GM21423 (cell line): ENCODE measurements around the gene ALDH16A1.
"Not testable (repeated sequence)": the region's sequence is repeated elsewhere in the genome, so short reads cannot be mapped to it uniquely, and the experiment has no call there.

ENCODE experiments used
- ATAC-seq: cut with Tn5 transposase; IDR thresholded peaks from one replicate; pipeline ENCODE4 v1.9.1; 2021; ENCODE audit warnings: mild to moderate bottlenecking, moderate library complexity; ENCODE audit not compliant: unreplicated experiment

The ALDH16A1 gene

DNA sequence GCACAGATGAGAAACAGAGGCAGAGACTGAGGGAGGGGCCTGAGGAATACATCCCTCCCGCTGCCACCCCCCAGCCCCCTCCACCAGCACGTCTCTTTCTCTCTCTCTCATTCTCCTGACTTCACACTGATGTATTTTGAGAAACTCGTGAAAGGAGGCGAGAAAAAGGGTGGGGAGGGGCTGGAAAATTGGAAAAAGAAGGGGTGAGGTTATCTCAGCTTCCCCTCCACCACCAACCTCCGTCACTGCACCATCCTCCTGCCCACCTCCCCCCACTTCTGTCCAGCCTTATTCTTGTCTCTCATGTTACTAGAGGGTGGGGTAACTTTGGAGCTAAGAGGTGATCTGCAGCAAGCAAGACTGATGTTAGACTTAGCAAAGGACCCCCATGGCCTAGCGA, 13.2 kb upstream of the ALDH16A1 start:
- no peak for ATAC-seq

DNA sequence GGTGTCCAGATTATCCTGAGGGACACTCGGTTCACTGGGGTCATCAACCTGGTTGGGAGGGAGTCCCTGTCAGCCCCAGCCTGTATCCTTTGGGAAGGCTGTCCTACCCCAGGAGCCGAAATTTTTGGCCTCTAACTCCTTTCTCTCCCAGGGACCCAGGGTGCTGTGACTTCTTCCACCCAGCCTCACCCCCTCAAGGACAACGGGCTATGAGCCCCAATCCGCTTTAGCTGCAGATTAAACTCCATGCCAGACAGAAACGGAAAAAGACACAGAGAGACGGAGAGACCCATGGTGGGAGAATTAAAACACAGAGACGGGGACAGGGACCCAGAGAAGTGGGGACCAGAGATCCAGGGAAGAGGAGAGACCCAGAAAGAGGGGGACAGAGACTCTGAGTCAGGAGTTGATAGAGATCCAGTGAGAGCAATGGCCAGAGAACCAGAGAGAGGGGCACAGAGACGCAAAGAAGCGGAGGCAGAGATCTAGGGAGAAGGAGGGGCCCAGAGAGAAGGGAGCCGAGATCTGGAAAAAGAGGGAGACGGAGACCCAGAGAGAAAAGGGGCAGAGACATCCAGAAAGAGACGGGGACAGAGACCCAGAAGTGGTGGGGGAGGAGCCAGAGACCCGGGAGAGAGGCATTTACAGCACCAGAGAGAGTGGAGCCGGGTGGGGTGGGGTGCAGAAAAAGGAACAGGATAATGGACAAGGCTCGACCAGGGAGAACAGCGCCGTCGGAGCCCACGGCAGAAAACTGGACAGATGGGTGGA, 12.4 kb upstream of the ALDH16A1 start:
- ATAC-seq = no peak

- no peak for ATAC-seq
These were observed 11.6 kb upstream of the ALDH16A1 start, which contains the start of gene SLC17A7 for GRCh38 chr19:49441210-49441959. SLC17A7 (minus strand) TSS chr19:49441527; CDS start chr19:49441379, 148 bp downstream.

DNA sequence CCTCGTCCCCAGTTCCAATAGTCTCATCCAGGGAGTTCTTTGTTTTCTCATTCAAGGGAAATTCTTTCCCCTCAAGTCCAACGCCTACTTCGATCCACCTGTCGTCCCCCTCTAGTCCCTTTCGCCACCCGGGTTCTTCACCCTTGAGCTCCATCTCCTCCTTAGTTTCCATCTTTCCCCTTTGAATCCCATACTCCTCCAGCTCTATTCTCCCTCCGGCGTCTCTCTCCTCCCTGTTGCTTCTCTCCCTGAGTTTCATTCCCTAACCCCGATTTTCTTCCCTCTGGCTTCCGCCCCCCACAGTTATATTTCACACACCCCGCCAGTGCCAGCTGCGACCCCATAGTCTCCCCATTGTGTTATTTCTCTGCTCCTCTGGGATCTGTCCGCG, 11.1 kb upstream of the ALDH16A1 start:
- no peak for ATAC-seq

DNA sequence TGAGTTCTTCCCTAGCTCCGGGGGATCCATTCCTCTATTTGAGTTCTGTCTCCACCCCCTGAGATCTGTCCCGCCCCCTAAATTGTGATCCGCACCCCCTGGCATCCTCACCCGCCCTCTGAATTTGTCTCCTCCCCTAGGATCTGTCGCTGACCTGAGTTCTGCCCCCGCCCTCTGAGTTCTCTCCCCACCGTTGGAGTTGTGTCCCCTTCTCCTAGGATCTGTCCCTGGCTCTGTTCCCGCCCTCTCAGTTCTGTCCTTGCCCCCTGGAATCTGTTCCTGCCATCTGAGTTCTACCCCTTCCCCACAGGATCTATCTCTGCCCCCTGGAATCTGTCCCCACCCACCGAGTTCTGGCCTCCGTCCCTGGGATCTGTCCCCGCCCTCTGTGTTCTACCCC, 10.7 kb upstream of the ALDH16A1 start:
- no peak for ATAC-seq

- no peak for ATAC-seq
These were observed 10.2 kb upstream of the ALDH16A1 start for GRCh38 chr19:49442771-49443365.

DNA sequence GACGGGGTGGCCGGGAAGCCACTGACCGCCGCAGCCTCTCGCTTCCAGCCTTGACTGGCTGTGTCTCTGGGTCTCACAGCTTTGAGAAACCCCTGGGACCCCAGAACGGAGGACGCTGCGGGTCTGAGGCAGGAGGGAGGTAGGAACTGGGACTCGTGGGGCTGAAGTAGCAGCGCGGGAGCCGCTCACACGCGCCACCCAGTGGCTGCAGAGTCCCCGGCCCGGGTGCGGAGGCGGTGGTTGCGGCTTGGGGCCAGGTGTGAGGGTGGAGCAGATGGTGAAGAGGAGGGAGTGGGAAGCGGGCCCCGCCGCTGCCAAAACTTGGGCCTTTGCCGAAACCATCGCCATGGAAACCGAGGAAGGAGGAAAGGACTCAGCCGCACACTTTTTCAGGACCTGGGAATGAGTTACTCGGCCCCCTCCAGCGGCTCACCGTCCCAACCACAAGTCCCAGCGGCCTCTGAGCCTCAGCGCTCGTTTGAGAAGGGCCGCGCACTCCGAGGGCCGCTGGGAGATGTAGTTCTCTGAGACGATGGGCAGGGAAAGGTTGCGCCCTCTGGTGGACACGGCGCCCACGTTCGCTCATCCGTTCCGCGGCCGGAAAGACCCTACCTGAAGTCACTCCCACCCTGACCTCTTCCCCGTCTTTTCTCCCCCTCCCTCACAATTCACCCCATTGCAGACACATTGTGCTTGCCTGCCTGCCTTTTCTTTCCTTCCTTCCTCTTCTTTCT, 9.5 kb upstream of the ALDH16A1 start:
- peak; percentile 86 for ATAC-seq

GRCh38 chr19:49444100-49444700, 8.8 kb upstream of the ALDH16A1 start:
- not testable (repeated sequence) for ATAC-seq

GRCh38 chr19:49445997-49446396, 7.0 kb upstream of the ALDH16A1 start:
- no peak for ATAC-seq

DNA sequence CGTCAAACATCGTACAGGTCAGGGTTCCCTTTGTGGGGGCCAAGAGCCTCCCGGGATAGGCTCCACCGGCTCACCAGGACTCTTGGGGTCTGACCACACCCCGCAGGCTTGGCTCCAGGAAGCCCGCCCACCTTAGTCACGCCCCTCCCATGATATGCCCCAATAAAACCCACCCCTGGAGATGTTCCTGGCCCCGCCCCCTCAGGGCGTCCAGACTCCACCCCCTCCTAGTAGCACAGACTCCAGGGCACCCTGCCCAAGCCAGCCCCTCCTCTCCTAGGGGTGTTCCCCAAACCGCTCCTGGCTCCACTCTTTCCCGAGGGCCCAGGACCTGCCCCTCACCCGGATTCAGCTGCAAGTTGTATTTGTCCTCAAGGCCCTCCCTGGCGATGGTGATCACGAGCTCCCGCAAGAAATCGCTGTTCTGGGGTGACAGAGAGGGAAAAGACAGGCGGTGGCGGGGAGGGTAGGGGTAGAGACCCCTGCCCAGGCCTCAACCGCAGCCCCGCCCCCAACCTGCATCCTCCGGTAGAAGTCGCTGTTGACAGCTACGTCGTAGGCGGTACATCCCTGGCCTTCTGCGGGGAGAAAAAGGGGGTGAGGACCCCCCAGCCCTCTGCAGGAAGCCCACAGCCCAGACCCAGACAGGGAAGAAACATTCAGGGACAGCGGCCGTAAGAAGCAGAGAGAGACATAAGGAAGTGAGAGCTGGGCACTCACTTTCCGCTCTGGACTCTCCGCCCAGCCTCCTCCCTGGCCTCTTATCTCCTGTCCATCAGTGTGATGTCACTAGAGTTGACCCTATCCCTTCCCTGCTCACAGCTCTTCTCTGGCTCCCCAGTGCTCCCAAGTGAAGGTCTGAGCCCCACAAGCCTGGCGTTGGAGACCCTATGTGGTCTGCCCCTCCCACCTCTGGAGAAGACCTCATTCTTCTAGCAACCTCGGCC, 5.3 kb upstream of the ALDH16A1 start:
- no peak for ATAC-seq

DNA sequence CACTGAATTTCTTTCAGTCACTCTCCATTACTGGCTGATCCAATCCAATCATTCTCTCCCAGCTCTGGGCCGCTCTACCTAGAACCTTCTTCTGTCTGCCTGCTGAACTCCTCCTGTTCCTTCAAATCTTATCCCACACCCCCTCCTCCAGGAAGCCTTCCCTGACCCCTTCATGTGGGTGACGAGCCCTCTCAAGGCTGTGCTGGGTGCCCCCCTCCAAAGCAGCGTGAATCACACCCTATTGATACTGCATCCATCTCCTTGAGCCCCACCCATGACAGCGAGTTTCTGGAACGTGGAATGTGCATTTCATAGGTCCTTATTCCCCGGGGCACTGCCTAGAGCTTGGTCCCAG, 4.6 kb upstream of the ALDH16A1 start:
- ATAC-seq = no peak

- ATAC-seq = no peak
These were observed 2.6 kb upstream of the ALDH16A1 start for GRCh38 chr19:49450405-49450804.

- peak; percentile 54 for ATAC-seq
These were observed 1.4 kb upstream of the ALDH16A1 start, which contains the start of gene PIH1D1 for GRCh38 chr19:49451430-49452181. PIH1D1 (minus strand) TSS chr19:49451814; CDS start chr19:49451574, 240 bp downstream.

GRCh38 chr19:49453757-49454240, 774 bp downstream of the ALDH16A1 start:
- no peak for ATAC-seq

- no peak for ATAC-seq
These were observed 2.7 kb downstream of the ALDH16A1 start for GRCh38 chr19:49455773-49456172.

- no peak for ATAC-seq
These were observed 3.3 kb downstream of the ALDH16A1 start for GRCh38 chr19:49456326-49456725.

GRCh38 chr19:49458567-49458903, 5.5 kb downstream of the ALDH16A1 start:
- ATAC-seq = no peak

- ATAC-seq = no peak
These were observed 6.4 kb downstream of the ALDH16A1 start for GRCh38 chr19:49459388-49459787.

DNA sequence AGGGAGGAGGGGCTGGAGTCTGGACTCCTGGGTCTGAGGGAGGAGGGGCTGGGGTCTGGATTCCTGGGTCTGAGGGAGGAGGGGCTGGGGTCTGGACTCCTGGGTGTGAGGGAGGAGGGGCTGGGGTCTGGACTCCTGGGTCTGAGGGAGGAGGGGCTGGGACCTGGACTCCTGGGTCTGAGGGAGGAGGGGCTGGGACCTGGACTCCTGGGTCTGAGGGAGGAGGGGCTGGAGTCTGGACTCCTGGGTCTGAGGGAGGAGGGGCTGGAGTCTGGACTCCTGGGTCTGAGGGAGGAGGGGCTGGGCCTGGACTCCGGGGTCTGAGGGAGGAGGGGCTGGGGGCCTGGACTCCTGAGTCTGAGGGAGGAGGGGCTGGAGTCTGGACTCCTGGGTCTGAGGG, 8.1 kb downstream of the ALDH16A1 start:
- not testable (repeated sequence) for ATAC-seq
